Fibroblast of mammary gland (primary cell): ENCODE data around the gene CYBA.

ENCODE experiments used
- DNase-seq: peaks from one replicate; pipeline ENCODE4 v3.0.0-alpha.2; 2010; ENCODE audit warnings: low read depth
- H3K4me3 ChIP-seq: 2 replicates; pipeline ENCODE4 v1.5.1; 2011; ENCODE audit warnings: low read depth, mild to moderate bottlenecking, low read length, moderate library complexity; ENCODE audit not compliant: control insufficient read depth
- TF ChIP-seq, protein P1 (sequence below): conservative IDR thresholded peaks from 2 replicates; pipeline ENCODE4 v1.5.1; 2011; ENCODE audit warnings: low read depth, low read length, inconsistent platforms; ENCODE audit not compliant: control insufficient read depth, insufficient read depth

Gene CYBA

DNA sequence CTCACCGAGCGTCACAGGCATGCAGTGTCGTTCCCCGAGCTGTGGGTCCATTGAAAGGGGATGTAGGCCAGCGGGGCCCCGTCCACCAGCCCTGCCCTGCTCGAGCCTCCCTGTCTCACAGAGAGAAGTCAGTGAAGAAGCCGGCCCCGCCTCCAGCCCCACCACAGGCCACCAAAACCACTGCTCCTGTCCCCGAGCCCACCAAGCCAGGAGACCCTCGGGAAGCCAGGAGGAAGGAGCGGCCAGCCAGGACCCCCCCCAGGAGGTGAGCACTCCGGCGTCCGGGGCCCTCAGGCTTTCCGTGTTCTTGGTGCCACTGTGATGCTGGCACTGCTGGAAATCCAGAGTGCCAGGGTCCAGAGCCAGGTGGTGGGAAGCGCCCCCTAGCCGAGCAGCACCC lies 26.4 kb downstream of the CYBA start:
- TF ChIP-seq, protein P1, sequence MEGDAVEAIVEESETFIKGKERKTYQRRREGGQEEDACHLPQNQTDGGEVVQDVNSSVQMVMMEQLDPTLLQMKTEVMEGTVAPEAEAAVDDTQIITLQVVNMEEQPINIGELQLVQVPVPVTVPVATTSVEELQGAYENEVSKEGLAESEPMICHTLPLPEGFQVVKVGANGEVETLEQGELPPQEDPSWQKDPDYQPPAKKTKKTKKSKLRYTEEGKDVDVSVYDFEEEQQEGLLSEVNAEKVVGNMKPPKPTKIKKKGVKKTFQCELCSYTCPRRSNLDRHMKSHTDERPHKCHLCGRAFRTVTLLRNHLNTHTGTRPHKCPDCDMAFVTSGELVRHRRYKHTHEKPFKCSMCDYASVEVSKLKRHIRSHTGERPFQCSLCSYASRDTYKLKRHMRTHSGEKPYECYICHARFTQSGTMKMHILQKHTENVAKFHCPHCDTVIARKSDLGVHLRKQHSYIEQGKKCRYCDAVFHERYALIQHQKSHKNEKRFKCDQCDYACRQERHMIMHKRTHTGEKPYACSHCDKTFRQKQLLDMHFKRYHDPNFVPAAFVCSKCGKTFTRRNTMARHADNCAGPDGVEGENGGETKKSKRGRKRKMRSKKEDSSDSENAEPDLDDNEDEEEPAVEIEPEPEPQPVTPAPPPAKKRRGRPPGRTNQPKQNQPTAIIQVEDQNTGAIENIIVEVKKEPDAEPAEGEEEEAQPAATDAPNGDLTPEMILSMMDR, result no peak
- no peak for DNase-seq
- H3K4me3 ChIP-seq, result no peak overlapping the region

DNA sequence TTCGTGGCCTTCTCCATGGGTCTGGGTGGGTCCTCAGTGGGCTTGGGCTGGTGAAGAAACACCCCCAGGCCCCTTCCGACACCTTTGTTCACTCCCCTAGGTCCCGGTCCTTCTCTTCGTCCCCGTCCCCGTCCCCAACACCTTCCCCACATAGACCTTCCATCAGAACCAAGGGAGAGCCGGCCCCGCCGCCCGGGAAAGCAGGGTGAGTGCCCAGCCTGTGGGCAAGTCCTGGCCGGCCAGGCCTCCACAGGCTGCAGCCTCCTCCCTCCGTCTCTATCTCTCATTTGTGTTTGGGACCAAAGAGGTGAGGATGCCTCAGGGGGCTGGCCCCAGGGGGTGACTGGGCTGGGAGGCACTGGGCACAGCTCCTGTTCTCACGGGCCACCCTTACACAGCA lies 27.0 kb downstream of the CYBA start:
- TF ChIP-seq, protein P1, result no peak
- no peak for DNase-seq
- no peak overlapping the region for H3K4me3 ChIP-seq

DNA sequence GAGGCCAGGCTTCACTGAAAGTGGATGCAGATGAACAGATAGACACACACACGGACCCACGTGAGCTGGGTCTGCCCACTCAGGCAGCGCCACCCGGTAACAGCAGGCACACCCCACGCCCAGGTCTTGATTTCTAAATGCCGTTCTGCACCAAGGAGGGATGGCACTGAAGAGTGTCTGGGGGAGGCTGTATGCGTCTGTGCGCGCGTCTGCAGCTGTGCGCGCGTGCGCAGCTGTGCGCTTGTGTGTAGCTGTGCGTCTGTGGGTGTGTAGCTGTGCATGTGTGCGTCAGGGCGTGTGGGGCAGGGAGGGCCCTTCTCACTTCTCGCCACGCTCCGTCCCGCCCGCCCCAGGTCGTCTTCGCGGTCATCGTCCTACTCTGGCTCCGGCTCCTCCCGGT lies 28.0 kb downstream of the CYBA start:
- no peak overlapping the region for H3K4me3 ChIP-seq
- TF ChIP-seq, protein P1, result no peak
- DNase-seq, result no peak

DNA sequence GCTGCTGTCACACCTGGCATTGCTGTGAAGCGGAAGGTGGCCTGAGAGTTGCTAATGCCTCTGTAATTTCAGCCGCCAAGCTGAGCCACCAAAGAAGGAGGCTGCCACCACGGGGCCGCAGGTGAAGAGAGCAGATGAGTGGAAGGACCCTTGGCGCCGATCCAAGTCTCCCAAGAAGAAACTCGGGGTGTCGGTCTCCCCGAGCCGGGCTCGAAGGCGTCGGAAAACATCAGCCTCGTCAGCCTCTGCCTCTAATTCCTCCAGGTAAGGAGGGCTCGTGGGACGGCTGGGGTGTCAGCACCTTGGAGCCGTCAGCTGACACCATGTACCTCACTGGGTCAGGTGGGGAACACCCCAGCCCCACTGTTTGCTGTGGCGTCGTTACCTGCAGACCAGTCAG lies 28.7 kb downstream of the CYBA start:
- TF ChIP-seq, protein P1, result no peak
- DNase-seq, result no peak
- H3K4me3 ChIP-seq, result no peak overlapping the region

DNA sequence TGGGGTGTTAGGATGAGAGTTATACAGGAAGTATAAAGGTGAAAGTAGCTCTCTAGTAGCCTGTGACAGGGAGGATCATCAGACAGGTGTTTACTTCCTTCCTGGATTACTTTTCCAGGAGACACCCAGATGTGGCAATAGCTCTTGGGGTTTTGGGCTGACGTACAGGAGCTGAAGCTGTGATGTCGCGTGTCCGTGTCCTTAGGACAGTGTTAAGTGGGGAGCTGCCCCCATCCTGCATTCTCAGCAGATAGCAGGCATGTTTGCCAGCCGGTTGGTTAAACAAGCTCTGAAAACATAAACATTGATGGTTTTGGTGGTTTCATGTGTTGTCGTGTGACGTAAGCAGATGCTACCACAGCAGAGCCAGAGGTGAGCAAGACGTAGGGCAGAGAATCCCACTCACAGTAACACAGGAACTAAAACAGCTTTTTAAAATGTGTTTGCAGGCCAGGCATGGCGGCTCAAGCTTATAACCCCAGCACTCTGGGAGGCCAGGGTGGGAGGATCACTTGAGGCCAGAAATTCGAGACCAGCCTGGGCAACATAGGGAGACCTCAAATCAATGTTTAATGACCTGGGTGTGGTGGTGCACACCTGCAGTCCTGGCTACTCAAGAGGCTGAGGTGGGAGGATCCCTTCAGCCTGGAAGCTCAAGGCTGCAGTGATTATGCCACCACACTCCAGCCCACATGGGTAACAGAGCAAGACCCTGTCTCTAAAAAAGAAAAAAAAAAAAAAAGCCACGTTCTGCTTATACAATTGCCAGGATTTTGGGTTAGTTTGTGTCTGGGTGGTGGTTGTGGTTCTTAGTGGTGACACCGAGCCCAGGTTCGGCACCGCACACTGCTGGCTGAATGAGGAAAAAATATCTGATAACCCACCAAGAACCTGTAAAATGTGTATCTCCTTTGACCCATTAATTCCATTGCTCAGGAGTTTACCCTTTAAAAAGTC lies 30.7 kb downstream of the CYBA start:
- TF ChIP-seq, protein P1, result no peak
- no peak overlapping the region for H3K4me3 ChIP-seq
- DNase-seq, result peak; percentile 12

DNA sequence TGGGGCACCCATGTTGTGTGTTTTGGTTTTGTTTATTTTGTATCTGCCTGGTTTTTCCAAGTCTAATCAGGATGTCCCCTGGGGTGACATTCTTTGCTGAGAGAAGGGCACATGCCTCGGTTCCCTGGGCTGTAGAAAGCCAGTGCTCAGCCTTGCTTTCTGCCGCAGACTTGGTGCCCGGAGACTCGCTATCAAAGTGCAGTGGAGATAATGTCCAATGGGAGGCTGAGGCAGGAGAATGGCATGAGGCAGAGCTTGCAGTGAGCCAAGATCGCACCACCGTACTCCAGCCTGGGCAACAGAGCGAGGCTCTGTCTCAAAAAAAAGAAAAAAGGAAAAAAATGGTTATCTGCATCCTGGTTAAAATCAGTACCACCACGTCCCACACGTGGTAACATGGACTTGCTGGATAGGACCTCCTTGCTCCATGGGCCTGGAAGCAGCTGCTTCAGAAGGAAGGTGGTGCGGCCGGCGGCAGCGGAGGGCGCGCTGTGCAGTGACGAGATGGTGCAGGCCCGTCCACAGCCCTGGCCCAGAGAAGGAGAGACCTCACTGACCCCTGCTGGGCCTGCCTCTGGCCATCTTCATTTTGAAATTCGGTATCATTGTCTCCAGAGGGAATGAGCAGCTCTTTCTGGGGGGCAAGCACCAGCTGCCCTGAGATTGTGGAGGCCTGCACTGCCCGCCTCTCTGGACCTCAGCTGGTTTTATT lies 31.7 kb downstream of the CYBA start:
- TF ChIP-seq, protein P1, result no peak
- no peak for DNase-seq
- H3K4me3 ChIP-seq, result no peak overlapping the region
